HG03439 (cell line): ENCODE measurements around the gene SAMD4B.

Source experiments
- ATAC-seq: cut with Tn5 transposase; IDR thresholded peaks from one replicate; pipeline ENCODE4 v1.9.1; 2021; ENCODE audit warnings: mild to moderate bottlenecking, moderate library complexity; ENCODE audit not compliant: unreplicated experiment

SAMD4B gene

GRCh38 chr19:39386557-39386956 is 44.3 kb downstream of the SAMD4B start:
- ATAC-seq, result no peak

- ATAC-seq, result no peak
Measured at GRCh38 chr19:39388657-39389056, 46.4 kb downstream of the SAMD4B start.

GRCh38 chr19:39389631-39390414 is 47.6 kb downstream of the SAMD4B start:
- ATAC-seq, result no peak

- no peak for ATAC-seq
Measured at GRCh38 chr19:39390451-39390750, 48.2 kb downstream of the SAMD4B start.

GRCh38 chr19:39390751-39391437 is 48.7 kb downstream of the SAMD4B start, which contains the start of the genes MED29 and PAF1:
Gene MED29 (plus strand): TSS chr19:39391378. CDS start chr19:39391423, 45 bp downstream.
Gene PAF1 (minus strand): TSS chr19:39391106. CDS start chr19:39390864, 242 bp downstream.
- ATAC-seq, result peak; percentile 91

GRCh38 chr19:39397360-39398296 is 55.4 kb downstream of the SAMD4B start:
- no peak for ATAC-seq

GRCh38 chr19:39398297-39398864 is 56.2 kb downstream of the SAMD4B start:
- no peak for ATAC-seq

GRCh38 chr19:39399668-39400050 is 57.4 kb downstream of the SAMD4B start:
- ATAC-seq, result no peak

GRCh38 chr19:39400061-39400460 is 57.8 kb downstream of the SAMD4B start:
- ATAC-seq, result no peak

GRCh38 chr19:39401070-39401548 is 58.9 kb downstream of the SAMD4B start:
- ATAC-seq, result no peak

GRCh38 chr19:39401549-39402345 is 59.5 kb downstream of the SAMD4B start:
- ATAC-seq, result no peak

- no peak for ATAC-seq
Measured at GRCh38 chr19:39402346-39403300, 60.4 kb downstream of the SAMD4B start.

- ATAC-seq, result peak; percentile 29
Measured at GRCh38 chr19:39403331-39404312, 61.4 kb downstream of the SAMD4B start.

- no peak for ATAC-seq
Measured at GRCh38 chr19:39405261-39405957, 63.2 kb downstream of the SAMD4B start.

GRCh38 chr19:39405958-39406655 is 63.9 kb downstream of the SAMD4B start:
- ATAC-seq, result no peak

- peak; percentile 17 for ATAC-seq
Measured at GRCh38 chr19:39406656-39407409, 64.6 kb downstream of the SAMD4B start, which contains the start of gene ZFP36. Gene ZFP36 (plus strand): TSS chr19:39406847. CDS start chr19:39406905, 58 bp downstream.
